WI38 (cell line): ENCODE data around the gene CDK7.
"Not testable (repeated sequence)": the region's sequence is repeated elsewhere in the genome, so short reads cannot be mapped to it uniquely, and the experiment has no call there.

Experiments used
- H3K4me3 ChIP-seq: 2 replicates; pipeline ENCODE4 v1.5.1; 2011; ENCODE audit warnings: low read depth, mild to moderate bottlenecking, control low read depth, low read length
- TF ChIP-seq, protein P1 (sequence below): IDR thresholded peaks from 2 replicates; pipeline ENCODE4 v1.5.1; 2012; ENCODE audit warnings: low read depth, mild to moderate bottlenecking, control low read depth, low read length

Gene CDK7

DNA sequence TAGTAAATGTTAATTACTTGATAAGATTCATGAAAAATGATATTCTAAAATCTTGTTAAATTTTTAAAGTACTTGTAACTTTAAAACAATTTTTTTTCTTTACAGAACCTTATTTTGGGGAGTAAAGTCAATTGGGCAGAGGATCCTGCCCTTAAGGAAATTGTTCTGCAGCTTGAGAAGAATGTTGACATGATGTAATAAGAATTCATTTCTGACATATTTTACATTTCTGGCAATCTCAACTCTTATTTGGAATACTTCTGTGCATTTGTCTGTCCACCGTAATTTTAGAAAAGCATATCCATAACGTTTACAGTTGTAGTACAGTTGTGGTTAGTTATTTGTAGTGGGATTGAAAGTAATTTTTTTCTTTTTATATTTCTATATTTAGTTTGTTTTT is 25.1 kb upstream of the CDK7 start:
- TF ChIP-seq, protein P1, sequence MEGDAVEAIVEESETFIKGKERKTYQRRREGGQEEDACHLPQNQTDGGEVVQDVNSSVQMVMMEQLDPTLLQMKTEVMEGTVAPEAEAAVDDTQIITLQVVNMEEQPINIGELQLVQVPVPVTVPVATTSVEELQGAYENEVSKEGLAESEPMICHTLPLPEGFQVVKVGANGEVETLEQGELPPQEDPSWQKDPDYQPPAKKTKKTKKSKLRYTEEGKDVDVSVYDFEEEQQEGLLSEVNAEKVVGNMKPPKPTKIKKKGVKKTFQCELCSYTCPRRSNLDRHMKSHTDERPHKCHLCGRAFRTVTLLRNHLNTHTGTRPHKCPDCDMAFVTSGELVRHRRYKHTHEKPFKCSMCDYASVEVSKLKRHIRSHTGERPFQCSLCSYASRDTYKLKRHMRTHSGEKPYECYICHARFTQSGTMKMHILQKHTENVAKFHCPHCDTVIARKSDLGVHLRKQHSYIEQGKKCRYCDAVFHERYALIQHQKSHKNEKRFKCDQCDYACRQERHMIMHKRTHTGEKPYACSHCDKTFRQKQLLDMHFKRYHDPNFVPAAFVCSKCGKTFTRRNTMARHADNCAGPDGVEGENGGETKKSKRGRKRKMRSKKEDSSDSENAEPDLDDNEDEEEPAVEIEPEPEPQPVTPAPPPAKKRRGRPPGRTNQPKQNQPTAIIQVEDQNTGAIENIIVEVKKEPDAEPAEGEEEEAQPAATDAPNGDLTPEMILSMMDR, result no peak
- no peak overlapping the region for H3K4me3 ChIP-seq

DNA sequence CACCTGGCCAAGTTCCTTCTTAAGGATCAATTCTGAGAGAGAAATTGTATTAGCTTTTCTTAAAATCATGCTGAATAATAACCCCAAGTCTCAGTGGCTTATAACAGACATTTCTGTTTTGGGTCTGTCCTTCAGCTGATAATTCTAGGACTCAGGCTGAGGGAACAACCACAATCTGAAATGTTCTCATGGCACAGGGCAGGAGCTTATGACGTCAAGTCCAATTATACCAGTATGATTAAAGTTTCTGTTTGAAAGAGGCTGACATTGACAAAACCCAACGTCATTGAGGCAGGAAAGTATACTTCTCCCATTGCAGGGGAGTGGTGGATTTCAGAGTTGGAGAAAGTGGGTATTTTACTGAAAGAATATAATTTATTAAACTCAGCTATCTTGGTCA is 23.5 kb upstream of the CDK7 start:
- TF ChIP-seq, protein P1, result no peak
- H3K4me3 ChIP-seq, result no peak overlapping the region

DNA sequence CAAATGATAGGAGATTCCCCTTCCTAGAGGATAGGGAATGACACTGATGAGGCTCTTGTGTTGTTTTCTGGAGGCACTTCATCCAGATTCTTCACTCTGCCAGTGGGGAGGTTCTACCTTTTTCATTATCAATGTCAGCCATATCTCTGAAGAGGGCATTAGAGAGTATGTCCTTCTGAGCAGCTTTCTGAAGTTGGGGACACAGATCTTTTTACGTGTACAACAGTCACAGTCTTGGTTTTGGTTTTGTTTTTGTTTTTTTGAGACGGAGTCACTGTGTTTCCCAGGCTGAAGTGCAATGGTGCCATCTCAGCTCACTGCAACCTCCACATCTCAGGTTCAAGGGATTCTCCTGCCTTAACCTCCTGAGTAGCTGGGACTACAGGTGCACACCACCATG is 22.7 kb upstream of the CDK7 start:
- H3K4me3 ChIP-seq, result no peak overlapping the region
- TF ChIP-seq, protein P1, result no peak

DNA sequence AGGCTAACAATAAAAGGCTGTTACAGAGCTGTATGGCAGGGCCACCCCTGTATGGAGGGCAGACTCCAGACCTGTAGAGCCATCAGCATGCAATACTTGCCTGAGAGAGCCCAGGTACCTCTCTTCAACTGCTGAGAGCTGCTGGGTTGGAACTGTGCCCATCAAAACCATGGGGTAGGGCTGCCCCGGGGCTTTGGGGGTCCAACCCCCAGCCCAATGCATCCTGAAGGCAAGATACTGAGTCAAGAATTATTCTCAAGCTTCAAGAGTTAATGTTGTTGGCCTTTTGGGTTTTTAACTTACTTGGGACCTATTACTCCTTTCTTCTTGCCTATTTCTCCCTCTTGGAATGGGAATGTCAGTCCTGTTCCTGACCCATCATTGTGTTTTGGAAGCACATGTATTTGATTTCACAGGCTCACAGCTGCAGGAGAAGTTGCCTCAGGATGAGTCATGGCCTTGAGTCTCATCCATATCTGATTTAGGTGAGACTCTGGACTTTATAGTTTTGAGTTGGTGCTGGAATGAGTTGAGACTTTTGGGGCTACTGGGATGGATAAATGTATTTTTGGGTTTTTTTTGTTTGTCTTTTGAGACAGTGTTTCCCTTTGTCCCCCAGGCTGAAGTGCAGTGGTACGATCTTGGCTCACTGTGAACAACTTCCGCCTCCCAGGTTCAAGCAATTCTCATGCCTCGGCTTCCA is 21.0 kb upstream of the CDK7 start:
- TF ChIP-seq, protein P1, result no peak
- no peak overlapping the region for H3K4me3 ChIP-seq

DNA sequence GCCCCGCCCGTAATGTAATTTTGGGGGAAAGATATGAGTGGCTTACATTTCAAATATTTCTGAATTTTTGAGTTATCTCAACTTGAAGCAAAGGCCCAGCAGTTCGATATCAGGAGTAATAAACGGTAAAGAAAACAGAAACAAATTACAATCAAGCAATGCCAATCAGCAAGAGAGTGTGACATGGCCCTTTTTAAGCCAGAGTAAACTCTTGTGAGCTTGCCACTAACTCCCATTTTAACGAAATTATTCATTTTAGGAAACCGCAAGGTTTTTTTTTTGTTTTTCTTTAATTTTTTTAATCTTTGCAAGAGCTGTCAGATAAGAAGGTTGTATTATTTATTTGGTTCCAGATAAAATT is 17.6 kb upstream of the CDK7 start:
- H3K4me3 ChIP-seq, result peak overlapping the region; percentile 95
- TF ChIP-seq, protein P1, result no peak

DNA sequence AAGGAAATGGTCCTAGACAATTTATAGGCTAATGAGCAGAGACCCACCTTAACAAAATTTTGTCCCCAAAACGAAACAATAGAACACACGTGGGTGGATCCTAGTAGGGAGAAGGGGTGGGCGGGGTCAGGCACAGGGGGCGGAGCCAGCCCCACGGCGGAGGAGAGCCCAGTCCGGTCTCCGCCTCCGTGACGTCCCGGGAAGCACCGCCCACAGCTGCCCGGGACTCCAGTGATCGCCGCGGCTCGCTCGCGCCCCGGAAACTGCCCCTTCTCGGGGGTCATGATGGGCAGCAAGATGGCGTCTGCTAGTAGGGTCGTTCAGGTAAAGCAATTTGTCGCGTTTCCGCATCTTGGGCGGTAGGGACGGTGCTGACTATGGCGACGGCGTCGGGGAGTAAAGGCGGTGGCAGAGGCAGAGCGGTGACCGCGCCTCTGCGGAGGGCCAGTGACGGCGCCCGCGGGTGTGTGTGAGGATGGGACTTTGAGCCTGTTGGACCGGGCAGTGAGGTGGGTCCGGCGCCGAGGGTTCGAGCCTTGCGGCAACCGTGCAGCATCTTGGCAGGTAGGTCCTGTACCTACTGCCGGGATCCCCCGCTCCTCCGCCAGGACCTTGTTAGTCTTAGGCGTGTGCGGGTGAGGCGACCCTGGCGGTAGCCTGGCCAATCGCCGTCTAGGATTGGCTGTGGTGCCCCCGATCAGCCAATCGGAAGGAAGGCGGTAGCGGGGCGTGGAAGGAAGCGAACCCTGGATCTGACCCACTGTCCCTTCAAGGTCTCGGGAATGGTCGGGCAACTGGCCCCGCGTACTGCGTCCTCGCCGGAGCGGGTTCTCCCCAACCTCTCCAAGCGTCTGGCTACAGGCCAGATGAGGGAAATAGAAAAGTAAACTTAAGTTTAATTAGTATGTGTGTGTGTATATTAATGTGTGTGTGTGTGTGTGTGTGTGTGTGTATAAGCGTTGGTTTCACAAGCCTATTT is 16.8 kb upstream of the CDK7 start:
- peak overlapping the region; percentile 95 for H3K4me3 ChIP-seq
- TF ChIP-seq, protein P1, result no peak

DNA sequence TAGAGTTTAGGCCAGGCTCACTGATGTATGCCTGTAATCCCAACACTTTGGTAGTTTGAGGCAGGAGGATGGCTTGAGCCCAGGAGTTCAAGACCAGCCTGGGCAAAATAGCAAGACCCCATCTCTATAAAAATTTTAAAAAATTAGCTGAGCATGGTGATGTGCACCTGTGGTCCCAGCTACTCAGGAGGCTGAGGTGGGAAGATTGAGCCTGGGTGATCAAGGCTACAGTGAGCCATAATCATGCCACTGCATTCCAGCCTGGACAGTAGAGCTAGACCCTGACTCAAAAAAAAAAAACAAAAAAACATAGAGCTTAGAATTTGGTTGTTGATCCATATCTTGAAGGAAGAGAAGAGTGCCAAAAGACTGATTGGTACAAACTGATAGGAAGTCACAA is 14.7 kb upstream of the CDK7 start:
- TF ChIP-seq, protein P1, result no peak
- no peak overlapping the region for H3K4me3 ChIP-seq

DNA sequence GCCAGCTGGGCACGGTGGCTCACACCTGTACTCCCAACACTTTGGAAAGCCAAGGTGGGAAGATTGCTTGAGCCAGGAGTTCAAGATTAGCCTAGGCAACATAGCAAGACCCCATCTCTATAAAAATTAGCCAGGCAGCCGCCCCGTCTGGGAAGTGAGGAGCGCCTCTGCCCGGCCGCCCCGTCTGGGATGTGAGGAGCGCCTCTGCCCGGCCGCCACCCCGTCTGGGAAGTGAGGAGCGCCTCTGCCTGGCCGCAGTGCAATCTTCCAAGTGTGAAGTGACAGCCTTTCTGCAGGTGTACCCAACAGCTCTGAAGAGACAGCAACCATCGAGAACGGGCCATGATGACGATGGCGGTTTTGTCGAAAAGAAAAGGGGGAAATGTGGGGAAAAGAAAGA is 14.3 kb upstream of the CDK7 start:
- H3K4me3 ChIP-seq, result not testable (repeated sequence)

DNA sequence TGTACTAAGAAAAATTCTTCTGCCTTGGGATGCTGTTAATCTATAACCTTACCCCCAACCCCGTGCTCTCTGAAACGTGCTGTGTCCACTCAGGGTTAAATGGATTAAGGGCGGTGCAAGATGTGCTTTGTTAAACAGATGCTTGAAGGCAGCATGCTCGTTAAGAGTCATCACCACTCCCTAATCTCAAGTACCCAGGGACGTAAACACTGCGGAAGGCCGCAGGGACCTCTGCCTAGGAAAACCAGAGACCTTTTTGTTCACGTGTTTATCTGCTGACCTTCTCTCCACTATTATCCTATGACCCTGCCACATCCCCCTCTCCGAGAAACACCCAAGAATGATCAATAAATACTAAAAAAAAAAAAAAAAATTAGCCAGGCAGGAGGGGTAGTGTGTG is 13.9 kb upstream of the CDK7 start:
- not testable (repeated sequence) for H3K4me3 ChIP-seq
